ENCODE results near the gene ZNF394.

ZNF394 gene

GRCh38 chr7:99457050-99457649, 42.9 kb downstream of the ZNF394 start:
- H3K4me3 Mint-ChIP-seq: no peak overlapping the region
- no peak for DNase-seq (ENCODE audit: low spot score in 2 of 2)
- no peak for ATAC-seq (replicated peaks; ENCODE audit: extremely low read depth, poor library complexity, severe bottlenecking)
- H3K9me3 Mint-ChIP-seq: no peaks in the 10 kb centered on the region
- H3K36me3 Mint-ChIP-seq (ENCODE audit: insufficient read depth): peaks cover 12% of the 10 kb centered on the region
- H3K27me3 Mint-ChIP-seq: no peaks in the 10 kb centered on the region
- H3K27ac Mint-ChIP-seq (ENCODE audit: low read depth): no peak overlapping the region
- peaks cover 12% of the 10 kb centered on the region for H3K4me1 Mint-ChIP-seq

- ATAC-seq (replicated peaks; ENCODE audit: extremely low read depth, poor library complexity, severe bottlenecking) (no peak), DNase-seq (ENCODE audit: low spot score in 2 of 2) (no peak)
- Mint-ChIP-seq H3K36me3 (ENCODE audit: insufficient read depth) (peaks cover 12% of the 10 kb centered on the region), H3K9me3 (no peaks in the 10 kb centered on the region), H3K4me1 (peaks cover 12% of the 10 kb centered on the region), H3K27me3 (no peaks in the 10 kb centered on the region), H3K4me3 (no peak overlapping the region), H3K27ac (ENCODE audit: low read depth) (no peak overlapping the region)
Measured at GRCh38 chr7:99456288-99456687, 43.8 kb downstream of the ZNF394 start.

- H3K4me1 Mint-ChIP-seq: peaks cover 12% of the 10 kb centered on the region
- no peaks in the 10 kb centered on the region for H3K27me3 Mint-ChIP-seq
- no peak overlapping the region for H3K4me3 Mint-ChIP-seq
- peaks cover 14% of the 10 kb centered on the region for H3K36me3 Mint-ChIP-seq (ENCODE audit: insufficient read depth)
- ATAC-seq (replicated peaks; ENCODE audit: extremely low read depth, poor library complexity, severe bottlenecking): no peak
- no peaks in the 10 kb centered on the region for H3K9me3 Mint-ChIP-seq
- DNase-seq (ENCODE audit: low spot score in 2 of 2): no peak
- no peak overlapping the region for H3K27ac Mint-ChIP-seq (ENCODE audit: low read depth)
Measured at GRCh38 chr7:99455874-99456273, 44.2 kb downstream of the ZNF394 start.

- Mint-ChIP-seq H3K27me3 (no peaks in the 10 kb centered on the region), H3K27ac (ENCODE audit: low read depth) (no peak overlapping the region), H3K9me3 (no peaks in the 10 kb centered on the region), H3K36me3 (ENCODE audit: insufficient read depth) (peaks cover 13% of the 10 kb centered on the region), H3K4me3 (no peak overlapping the region), H3K4me1 (peaks cover 8% of the 10 kb centered on the region)
- no peak for DNase-seq (ENCODE audit: low spot score in 2 of 2)
- ATAC-seq (replicated peaks; ENCODE audit: extremely low read depth, poor library complexity, severe bottlenecking): no peak
Measured at GRCh38 chr7:99453105-99453504, 47.0 kb downstream of the ZNF394 start.

- peaks cover 8% of the 10 kb centered on the region for H3K4me1 Mint-ChIP-seq
- H3K4me3 Mint-ChIP-seq: no peak overlapping the region
- no peak for ATAC-seq (replicated peaks; ENCODE audit: extremely low read depth, poor library complexity, severe bottlenecking)
- no peak for DNase-seq (ENCODE audit: low spot score in 2 of 2)
- H3K27ac Mint-ChIP-seq (ENCODE audit: low read depth): no peak overlapping the region
- H3K27me3 Mint-ChIP-seq: no peaks in the 10 kb centered on the region
- no peaks in the 10 kb centered on the region for H3K9me3 Mint-ChIP-seq
- H3K36me3 Mint-ChIP-seq (ENCODE audit: insufficient read depth): peaks cover 13% of the 10 kb centered on the region
Measured at GRCh38 chr7:99452541-99452940, 47.5 kb downstream of the ZNF394 start.

GRCh38 chr7:99451936-99452335, 48.1 kb downstream of the ZNF394 start:
- Mint-ChIP-seq H3K4me1 (peaks cover 8% of the 10 kb centered on the region), H3K4me3 (no peak overlapping the region), H3K36me3 (ENCODE audit: insufficient read depth) (peaks cover 13% of the 10 kb centered on the region), H3K27ac (ENCODE audit: low read depth) (no peak overlapping the region), H3K9me3 (no peaks in the 10 kb centered on the region), H3K27me3 (no peaks in the 10 kb centered on the region)
- no peak for DNase-seq (ENCODE audit: low spot score in 2 of 2)
- no peak for ATAC-seq (replicated peaks; ENCODE audit: extremely low read depth, poor library complexity, severe bottlenecking)

- no peak overlapping the region for H3K4me3 Mint-ChIP-seq
- no peaks in the 10 kb centered on the region for H3K27me3 Mint-ChIP-seq
- peaks cover 23% of the 10 kb centered on the region for H3K36me3 Mint-ChIP-seq (ENCODE audit: insufficient read depth)
- H3K9me3 Mint-ChIP-seq: no peaks in the 10 kb centered on the region
- no peak for ATAC-seq (replicated peaks; ENCODE audit: extremely low read depth, poor library complexity, severe bottlenecking)
- no peak for DNase-seq (ENCODE audit: low spot score in 2 of 2)
- no peak overlapping the region for H3K27ac Mint-ChIP-seq (ENCODE audit: low read depth)
- peaks cover 8% of the 10 kb centered on the region for H3K4me1 Mint-ChIP-seq
Measured at GRCh38 chr7:99449326-99449725, 50.8 kb downstream of the ZNF394 start.

GRCh38 chr7:99448855-99449254, 51.2 kb downstream of the ZNF394 start:
- Mint-ChIP-seq H3K4me1 (peaks cover 8% of the 10 kb centered on the region), H3K27me3 (no peaks in the 10 kb centered on the region), H3K36me3 (ENCODE audit: insufficient read depth) (peaks cover 27% of the 10 kb centered on the region), H3K4me3 (no peak overlapping the region), H3K27ac (ENCODE audit: low read depth) (peak overlapping the region; percentile 53), H3K9me3 (no peaks in the 10 kb centered on the region)
- no peak for DNase-seq (ENCODE audit: low spot score in 2 of 2)
- ATAC-seq (replicated peaks; ENCODE audit: extremely low read depth, poor library complexity, severe bottlenecking): no peak

GRCh38 chr7:99447943-99448342, 52.1 kb downstream of the ZNF394 start:
- H3K36me3 Mint-ChIP-seq (ENCODE audit: insufficient read depth): peaks cover 32% of the 10 kb centered on the region
- H3K27me3 Mint-ChIP-seq: no peaks in the 10 kb centered on the region

GRCh38 chr7:99446096-99446495, 54.0 kb downstream of the ZNF394 start:
- H3K27ac Mint-ChIP-seq (ENCODE audit: low read depth): no peak overlapping the region
- DNase-seq (ENCODE audit: low spot score in 2 of 2) (no peak), ATAC-seq (replicated peaks; ENCODE audit: extremely low read depth, poor library complexity, severe bottlenecking) (no peak)
- no peak overlapping the region for H3K4me3 Mint-ChIP-seq
- H3K36me3 Mint-ChIP-seq (ENCODE audit: insufficient read depth): peaks cover 37% of the 10 kb centered on the region
- no peaks in the 10 kb centered on the region for H3K27me3 Mint-ChIP-seq
- peaks cover 22% of the 10 kb centered on the region for H3K4me1 Mint-ChIP-seq
- no peaks in the 10 kb centered on the region for H3K9me3 Mint-ChIP-seq

More at GRCh38 chr7:99447943-99448342, 52.1 kb downstream of the ZNF394 start:
- ATAC-seq (replicated peaks; ENCODE audit: extremely low read depth, poor library complexity, severe bottlenecking): no peak
- Mint-ChIP-seq H3K4me3 (no peak overlapping the region), H3K9me3 (no peaks in the 10 kb centered on the region), H3K27ac (ENCODE audit: low read depth) (no peak overlapping the region), H3K4me1 (peaks cover 13% of the 10 kb centered on the region)
- DNase-seq (ENCODE audit: low spot score in 2 of 2): no peak
